ENCODE results near the gene RHBDD2.
"Not testable (repeated sequence)": the region's sequence is repeated elsewhere in the genome, so short reads cannot be mapped to it uniquely, and the experiment has no call there.

The RHBDD2 gene

GRCh38 chr7:75835688-75836285, 43.0 kb upstream of the RHBDD2 start:
- Histone ChIP-seq H3K4me2 (ENCODE audit: low read length) (no peak overlapping the region), H3K4me3 (ENCODE audit: low read length) (no peak overlapping the region), H3K27ac (ENCODE audit: low read depth, low read length) (no peak overlapping the region), H3K27me3 (ENCODE audit: control insufficient read depth, low read length) (peaks cover 12% of the 10 kb centered on the region; the same call in 1 of the 2 replicates), H3K79me2 (ENCODE audit: control insufficient read depth, low read length) (no peaks in the 10 kb centered on the region), H3K36me3 (ENCODE audit: control insufficient read depth, low read length) (no peaks in the 10 kb centered on the region), H3K4me1 (ENCODE audit: control insufficient read depth, low read length) (no peaks in the 10 kb centered on the region), H3K9me3 (ENCODE audit: control insufficient read depth, insufficient read depth, low read length) (no peaks in the 10 kb centered on the region), H3K9me2 (replicated peaks; ENCODE audit: control insufficient read depth, low read length) (no peaks in the 10 kb centered on the region), H4K20me1 (ENCODE audit: control insufficient read depth, insufficient read depth, low read depth, low read length) (no peaks in the 10 kb centered on the region), H3F3A (ENCODE audit: control insufficient read depth, insufficient read depth) (no peaks in the 10 kb centered on the region)
- TF ChIP-seq EZH2phosphoT487 (IDR thresholded peaks at IDR 0.05; ENCODE audit: borderline replicate concordance, low read length) = no peak
- no peak for TF ChIP-seq CTCF (IDR thresholded peaks at IDR 0.05; ENCODE audit: low read depth, low read length, poor library complexity, severe bottlenecking)

GRCh38 chr7:75836798-75837197, 42.0 kb upstream of the RHBDD2 start:
- Histone ChIP-seq H4K20me1 (ENCODE audit: control insufficient read depth, insufficient read depth, low read depth, low read length) (no peaks in the 10 kb centered on the region), H3K36me3 (ENCODE audit: control insufficient read depth, low read length) (no peaks in the 10 kb centered on the region), H3K4me3 (ENCODE audit: low read length) (no peak overlapping the region), H3K79me2 (ENCODE audit: control insufficient read depth, low read length) (no peaks in the 10 kb centered on the region), H3F3A (ENCODE audit: control insufficient read depth, insufficient read depth) (no peaks in the 10 kb centered on the region), H3K27ac (ENCODE audit: low read depth, low read length) (no peak overlapping the region), H3K4me1 (ENCODE audit: control insufficient read depth, low read length) (peaks cover under 1% of the 10 kb centered on the region), H3K9me3 (ENCODE audit: control insufficient read depth, insufficient read depth, low read length) (no peaks in the 10 kb centered on the region), H3K9me2 (replicated peaks; ENCODE audit: control insufficient read depth, low read length) (no peaks in the 10 kb centered on the region), H3K4me2 (ENCODE audit: low read length) (no peak overlapping the region), H3K27me3 (ENCODE audit: control insufficient read depth, low read length) (peaks cover 5% of the 10 kb centered on the region; the same call in 1 of the 2 replicates)
- TF ChIP-seq CTCF (IDR thresholded peaks at IDR 0.05; ENCODE audit: low read depth, low read length, poor library complexity, severe bottlenecking) (no peak), EZH2phosphoT487 (IDR thresholded peaks at IDR 0.05; ENCODE audit: borderline replicate concordance, low read length) (no peak)

GRCh38 chr7:75838281-75838930, 40.4 kb upstream of the RHBDD2 start:
- not testable (repeated sequence) for H3K36me3 ChIP-seq (ENCODE audit: control insufficient read depth, low read length); H3K79me2 ChIP-seq (ENCODE audit: control insufficient read depth, low read length); H3K9me3 ChIP-seq (ENCODE audit: control insufficient read depth, insufficient read depth, low read length); H3F3A ChIP-seq (ENCODE audit: control insufficient read depth, insufficient read depth); H3K27me3 ChIP-seq (ENCODE audit: control insufficient read depth, low read length); H3K9me2 ChIP-seq (replicated peaks; ENCODE audit: control insufficient read depth, low read length); H3K27ac ChIP-seq (ENCODE audit: low read depth, low read length); H3K4me3 ChIP-seq (ENCODE audit: low read length); H4K20me1 ChIP-seq (ENCODE audit: control insufficient read depth, insufficient read depth, low read depth, low read length); H3K4me2 ChIP-seq (ENCODE audit: low read length)
- peaks cover 17% of the 10 kb centered on the region for H3K4me1 ChIP-seq (ENCODE audit: control insufficient read depth, low read length)

- no peaks in the 10 kb centered on the region for H3K36me3 ChIP-seq (ENCODE audit: control insufficient read depth, low read length)
- H3K79me2 ChIP-seq (ENCODE audit: control insufficient read depth, low read length) = no peaks in the 10 kb centered on the region
- H3K4me3 ChIP-seq (ENCODE audit: low read length) = no peak overlapping the region
- no peaks in the 10 kb centered on the region for H4K20me1 ChIP-seq (ENCODE audit: control insufficient read depth, insufficient read depth, low read depth, low read length)
- no peak overlapping the region for H3K4me2 ChIP-seq (ENCODE audit: low read length)
- no peaks in the 10 kb centered on the region for H3F3A ChIP-seq (ENCODE audit: control insufficient read depth, insufficient read depth)
- no peaks in the 10 kb centered on the region for H3K9me2 ChIP-seq (replicated peaks; ENCODE audit: control insufficient read depth, low read length)
- TF ChIP-seq CTCF (IDR thresholded peaks at IDR 0.05; ENCODE audit: low read depth, low read length, poor library complexity, severe bottlenecking) = no peak
- TF ChIP-seq EZH2phosphoT487 (IDR thresholded peaks at IDR 0.05; ENCODE audit: borderline replicate concordance, low read length) = no peak
- no peaks in the 10 kb centered on the region for H3K27me3 ChIP-seq (ENCODE audit: control insufficient read depth, low read length)
- peaks cover 18% of the 10 kb centered on the region for H3K4me1 ChIP-seq (ENCODE audit: control insufficient read depth, low read length)
- H3K27ac ChIP-seq (ENCODE audit: low read depth, low read length) = no peak overlapping the region
- no peaks in the 10 kb centered on the region for H3K9me3 ChIP-seq (ENCODE audit: control insufficient read depth, insufficient read depth, low read length)
Observed at GRCh38 chr7:75840029-75840428, 38.8 kb upstream of the RHBDD2 start.

All from DOHH2 (cell line).